NCI-H82 (cell line): Measurements from ENCODE around the gene GUCY1B1.

Experiments
- DNase-seq: peaks from one replicate; lab custom pipeline; 2025; lab: John Stamatoyannopoulos, UW

Gene GUCY1B1

GRCh38 chr4:155758481-155759371 lies at the start of gene GUCY1B1:
Gene GUCY1B1 (plus strand): TSS chr4:155759021. CDS start chr4:155759141, 120 bp downstream.
- DNase-seq = peak; percentile 88

- no peak for DNase-seq
Observed at GRCh38 chr4:155709918-155710317, 48.9 kb upstream of the GUCY1B1 start.

GRCh38 chr4:155711556-155711955 lies 47.3 kb upstream of the GUCY1B1 start:
- no peak for DNase-seq

- DNase-seq = no peak
Observed at GRCh38 chr4:155712846-155713245, 46.0 kb upstream of the GUCY1B1 start.

- no peak for DNase-seq
Observed at GRCh38 chr4:155713911-155714310, 44.9 kb upstream of the GUCY1B1 start.

GRCh38 chr4:155722336-155722735 lies 36.5 kb upstream of the GUCY1B1 start:
- DNase-seq = no peak

GRCh38 chr4:155722816-155723499 lies 35.9 kb upstream of the GUCY1B1 start:
- no peak for DNase-seq

GRCh38 chr4:155724731-155725130 lies 34.1 kb upstream of the GUCY1B1 start:
- no peak for DNase-seq

- DNase-seq = peak; percentile 91
Observed at GRCh38 chr4:155734065-155734464, 24.8 kb upstream of the GUCY1B1 start.

GRCh38 chr4:155734951-155735350 lies 23.9 kb upstream of the GUCY1B1 start:
- DNase-seq = no peak

- no peak for DNase-seq
Observed at GRCh38 chr4:155735496-155735895, 23.3 kb upstream of the GUCY1B1 start.

GRCh38 chr4:155738548-155738947 lies 20.3 kb upstream of the GUCY1B1 start:
- DNase-seq = no peak

- peak; percentile 67 for DNase-seq
Observed at GRCh38 chr4:155741546-155741945, 17.3 kb upstream of the GUCY1B1 start.

GRCh38 chr4:155742310-155743015 lies 16.4 kb upstream of the GUCY1B1 start:
- peak; percentile 26 for DNase-seq

- DNase-seq = no peak
Observed at GRCh38 chr4:155745984-155746383, 12.8 kb upstream of the GUCY1B1 start.

- DNase-seq = no peak
Observed at GRCh38 chr4:155748039-155748438, 10.8 kb upstream of the GUCY1B1 start.

- no peak for DNase-seq
Observed at GRCh38 chr4:155749041-155749440, 9.8 kb upstream of the GUCY1B1 start.

- no peak for DNase-seq
Observed at GRCh38 chr4:155751569-155751968, 7.3 kb upstream of the GUCY1B1 start.

- no peak for DNase-seq
Observed at GRCh38 chr4:155757745-155758265, 1.0 kb upstream of the GUCY1B1 start.

- DNase-seq = peak; percentile 52
Observed at GRCh38 chr4:155759372-155760252, 791 bp downstream of the GUCY1B1 start.

- no peak for DNase-seq
Observed at GRCh38 chr4:155761047-155761446, 2.2 kb downstream of the GUCY1B1 start.
